KMS-11 (cell line): ENCODE measurements around the gene PDZD2.

Source experiments
- H2AFZ ChIP-seq: fragments of 200-600 bp; sonication (generic); 2 replicates; pipeline ENCODE4 v1.6.1; 2016; ENCODE audit warnings: antibody characterized with exemption, mixed run types, low read depth
- H3K27ac ChIP-seq: fragments of 200-600 bp; sonication (generic); 2 replicates; pipeline ENCODE4 v1.6.1; 2016; ENCODE audit warnings: mild to moderate bottlenecking, mixed run types
- H3K27me3 ChIP-seq: fragments of 200-600 bp; sonication (generic); 2 replicates; pipeline ENCODE4 v1.6.1; 2017; ENCODE audit warnings: mild to moderate bottlenecking, low read depth, mixed run types, moderate library complexity; ENCODE audit not compliant: insufficient read depth
- H3K36me3 ChIP-seq: fragments of 200-600 bp; sonication (generic); 2 replicates; pipeline ENCODE4 v1.6.1; 2017; ENCODE audit warnings: mild to moderate bottlenecking, mixed run types; ENCODE audit not compliant: insufficient read depth
- H3K4me1 ChIP-seq: fragments of 200-600 bp; sonication (generic); 2 replicates; pipeline ENCODE4 v1.6.1; 2016; ENCODE audit warnings: mild to moderate bottlenecking, low read depth, mixed run types; ENCODE audit not compliant: poor library complexity, severe bottlenecking
- H3K4me2 ChIP-seq: fragments of 200-600 bp; sonication (generic); 2 replicates; pipeline ENCODE4 v1.7.0; 2016; ENCODE audit warnings: mild to moderate bottlenecking, mixed run types
- H3K4me3 ChIP-seq: fragments of 200-600 bp; sonication (generic); IDR thresholded peaks from 2 replicates; pipeline ENCODE4 v1.6.1; 2017; ENCODE audit warnings: low read depth, low read length, mixed read lengths; ENCODE audit not compliant: insufficient read depth
- H3K79me2 ChIP-seq: fragments of 200-600 bp; sonication (generic); 2 replicates; pipeline ENCODE4 v1.6.1; 2016; ENCODE audit warnings: low read depth, mixed run types; ENCODE audit not compliant: insufficient read depth
- H3K9ac ChIP-seq: fragments of 200-600 bp; sonication (generic); 2 replicates; pipeline ENCODE4 v1.6.1; 2016; ENCODE audit warnings: mild to moderate bottlenecking, mixed run types
- H4K20me1 ChIP-seq: fragments of 200-600 bp; sonication (generic); 2 replicates; pipeline ENCODE4 v1.6.1; 2016; ENCODE audit warnings: mild to moderate bottlenecking, mixed run types; ENCODE audit not compliant: insufficient read depth
- CTCF ChIP-seq: fragments of 200-600 bp; sonication (generic); conservative IDR thresholded peaks from 2 replicates; pipeline ENCODE4 v1.6.1; 2017; ENCODE audit warnings: low read depth, mild to moderate bottlenecking, antibody characterized with exemption, low read length, moderate library complexity, mixed read lengths

PDZD2 gene

GRCh38 chr5:31982027-31982426, 343.1 kb downstream of the PDZD2 start:
- Histone ChIP-seq H3K4me3 (no peak overlapping the region), H3K4me2 (no peak overlapping the region), H3K27ac (no peak overlapping the region), H3K36me3 (no peaks in the 10 kb centered on the region), H4K20me1 (no peaks in the 10 kb centered on the region), H3K4me1 (no peaks in the 10 kb centered on the region), H3K79me2 (no peaks in the 10 kb centered on the region), H3K9ac (no peak overlapping the region), H2AFZ (no peak overlapping the region), H3K27me3 (no peaks in the 10 kb centered on the region)
- TF ChIP-seq CTCF: no peak

- no peak for TF ChIP-seq CTCF
- H3K79me2 ChIP-seq: no peaks in the 10 kb centered on the region
- no peak overlapping the region for H3K4me3 ChIP-seq
- no peaks in the 10 kb centered on the region for H3K4me1 ChIP-seq
- no peaks in the 10 kb centered on the region for H3K36me3 ChIP-seq
- no peaks in the 10 kb centered on the region for H3K27me3 ChIP-seq
- no peak overlapping the region for H3K9ac ChIP-seq
- H3K4me2 ChIP-seq: no peak overlapping the region
- H4K20me1 ChIP-seq: no peaks in the 10 kb centered on the region
- no peak overlapping the region for H2AFZ ChIP-seq
- H3K27ac ChIP-seq: no peak overlapping the region
These were observed 343.7 kb downstream of the PDZD2 start for GRCh38 chr5:31982621-31983020.

GRCh38 chr5:31983851-31984250, 344.9 kb downstream of the PDZD2 start:
- Histone ChIP-seq H2AFZ (no peak overlapping the region), H3K27me3 (no peaks in the 10 kb centered on the region), H3K27ac (no peak overlapping the region), H3K4me2 (no peak overlapping the region), H4K20me1 (no peaks in the 10 kb centered on the region), H3K4me3 (no peak overlapping the region), H3K4me1 (no peaks in the 10 kb centered on the region), H3K9ac (no peak overlapping the region), H3K79me2 (no peaks in the 10 kb centered on the region), H3K36me3 (no peaks in the 10 kb centered on the region)
- no peak for TF ChIP-seq CTCF

- no peak overlapping the region for H3K9ac ChIP-seq
- no peak overlapping the region for H3K4me3 ChIP-seq
- H3K27ac ChIP-seq: no peak overlapping the region
- no peak overlapping the region for H3K4me2 ChIP-seq
- TF ChIP-seq CTCF: no peak
- no peaks in the 10 kb centered on the region for H3K36me3 ChIP-seq
- no peaks in the 10 kb centered on the region for H3K79me2 ChIP-seq
- no peak overlapping the region for H2AFZ ChIP-seq
- H4K20me1 ChIP-seq: no peaks in the 10 kb centered on the region
- no peaks in the 10 kb centered on the region for H3K4me1 ChIP-seq
- no peaks in the 10 kb centered on the region for H3K27me3 ChIP-seq
These were observed 345.8 kb downstream of the PDZD2 start for GRCh38 chr5:31984691-31985090.

- no peak overlapping the region for H2AFZ ChIP-seq
- H3K9ac ChIP-seq: no peak overlapping the region
- H3K4me1 ChIP-seq: no peaks in the 10 kb centered on the region
- H3K27me3 ChIP-seq: no peaks in the 10 kb centered on the region
- H3K79me2 ChIP-seq: no peaks in the 10 kb centered on the region
- no peaks in the 10 kb centered on the region for H4K20me1 ChIP-seq
- H3K4me2 ChIP-seq: no peak overlapping the region
- TF ChIP-seq CTCF: no peak
- H3K27ac ChIP-seq: no peak overlapping the region
- no peaks in the 10 kb centered on the region for H3K36me3 ChIP-seq
- H3K4me3 ChIP-seq: no peak overlapping the region
These were observed 347.2 kb downstream of the PDZD2 start for GRCh38 chr5:31986101-31986500.
